OCI-LY1 (cell line): ENCODE measurements around the gene KRT26.
"Not testable (repeated sequence)": the region's sequence is repeated elsewhere in the genome, so short reads cannot be mapped to it uniquely, and the experiment has no call there.

Source experiments
- H2AFZ ChIP-seq: fragments of 200-600 bp; sonication (generic), shearing (Covaris generic); 2 replicates; pipeline ENCODE4 v1.6.0; 2014; ENCODE audit warnings: antibody characterized with exemption, mild to moderate bottlenecking, low read length
- H3F3A ChIP-seq: fragments of 200-600 bp; sonication (generic), shearing (Covaris generic); 2 replicates; pipeline ENCODE4 v1.6.0; 2014; ENCODE audit warnings: mild to moderate bottlenecking, antibody characterized with exemption, low read length, moderate library complexity; ENCODE audit not compliant: insufficient read depth
- H3K27ac ChIP-seq: fragments of 200-600 bp; sonication (generic); 2 replicates; pipeline ENCODE4 v1.5.1; 2014; ENCODE audit warnings: low read length, mixed run types, mild to moderate bottlenecking, low read depth; ENCODE audit not compliant: poor library complexity, severe bottlenecking
- H3K27me3 ChIP-seq: fragments of 200-600 bp; sonication (generic); 2 replicates; pipeline ENCODE4 v1.6.0; 2014; ENCODE audit warnings: antibody characterized with exemption, mild to moderate bottlenecking, low read length, moderate library complexity; ENCODE audit not compliant: insufficient read depth
- H3K36me3 ChIP-seq: fragments of 200-600 bp; sonication (generic); 2 replicates; pipeline ENCODE4 v1.6.1; 2014; ENCODE audit warnings: mild to moderate bottlenecking, antibody characterized with exemption, low read length, moderate library complexity, mixed read lengths; ENCODE audit not compliant: insufficient read depth
- H3K4me1 ChIP-seq: fragments of 200-600 bp; sonication (generic); 2 replicates; pipeline ENCODE4 v1.5.1; 2014; ENCODE audit warnings: mild to moderate bottlenecking, low read length, moderate library complexity; ENCODE audit not compliant: insufficient read depth, severe bottlenecking
- H3K4me2 ChIP-seq: fragments of 200-600 bp; sonication (generic), shearing (Covaris generic); 2 replicates; pipeline ENCODE4 v1.6.1; 2014; ENCODE audit warnings: low read length
- H3K4me3 ChIP-seq: fragments of 200-600 bp; sonication (generic); 2 replicates; pipeline ENCODE4 v1.5.1; 2014; ENCODE audit warnings: low read length, low read depth, mild to moderate bottlenecking, mixed read lengths; ENCODE audit not compliant: poor library complexity, severe bottlenecking
- H3K79me2 ChIP-seq: fragments of 200-600 bp; shearing (Covaris generic); 2 replicates; pipeline ENCODE4 v1.6.1; 2016; ENCODE audit warnings: mixed run types, low read length, mixed read lengths; ENCODE audit not compliant: insufficient read depth
- H3K9ac ChIP-seq: fragments of 200-600 bp; sonication (generic), shearing (Covaris generic); 2 replicates; pipeline ENCODE4 v1.6.1; 2014; ENCODE audit warnings: mild to moderate bottlenecking, low read length, mixed read lengths
- H3K9me2 ChIP-seq: fragments of 200-600 bp; sonication (generic), shearing (Covaris generic); 2 replicates; pipeline ENCODE4 v1.6.1; 2014; ENCODE audit warnings: low read depth, mild to moderate bottlenecking, low read length, mixed read lengths
- H3K9me3 ChIP-seq: fragments of 200-600 bp; shearing (Covaris generic); 2 replicates; pipeline ENCODE4 v1.6.1; 2014; ENCODE audit warnings: low read length, mixed read lengths
- H4K20me1 ChIP-seq: fragments of 200-600 bp; sonication (generic), shearing (Covaris generic); 2 replicates; pipeline ENCODE4 v1.6.0; 2016; ENCODE audit warnings: mild to moderate bottlenecking, low read length; ENCODE audit not compliant: insufficient read depth
- EZH2 ChIP-seq: fragments of 200-600 bp; sonication (generic), shearing (Covaris generic); IDR thresholded peaks from 2 replicates; pipeline ENCODE4 v1.8.0; 2017; ENCODE audit warnings: borderline replicate concordance, mixed run types, mild to moderate bottlenecking, antibody characterized with exemption, low read length, moderate library complexity, mixed read lengths
- TF ChIP-seq, protein P1 (sequence below): fragments of 200-600 bp; sonication (generic), shearing (Covaris generic); IDR thresholded peaks from 2 replicates; pipeline ENCODE4 v1.5.1; 2017; ENCODE audit warnings: mild to moderate bottlenecking, antibody characterized with exemption, low read length, moderate library complexity, mixed read lengths

Gene KRT26

GRCh38 chr17:40750391-40750790 is 21.6 kb downstream of the KRT26 start:
- Histone ChIP-seq H3K4me3 (no peak overlapping the region), H4K20me1 (no peaks in the 10 kb centered on the region), H3K4me2 (no peak overlapping the region), H3K79me2 (no peaks in the 10 kb centered on the region), H3K9me2 (no peaks in the 10 kb centered on the region), H3K9me3 (no peaks in the 10 kb centered on the region), H3F3A (no peaks in the 10 kb centered on the region), H3K36me3 (no peaks in the 10 kb centered on the region), H3K9ac (no peak overlapping the region), H3K27ac (no peak overlapping the region), H3K4me1 (no peaks in the 10 kb centered on the region), H3K27me3 (peaks cover 9% of the 10 kb centered on the region), H2AFZ (no peak overlapping the region)
- TF ChIP-seq, protein P1, sequence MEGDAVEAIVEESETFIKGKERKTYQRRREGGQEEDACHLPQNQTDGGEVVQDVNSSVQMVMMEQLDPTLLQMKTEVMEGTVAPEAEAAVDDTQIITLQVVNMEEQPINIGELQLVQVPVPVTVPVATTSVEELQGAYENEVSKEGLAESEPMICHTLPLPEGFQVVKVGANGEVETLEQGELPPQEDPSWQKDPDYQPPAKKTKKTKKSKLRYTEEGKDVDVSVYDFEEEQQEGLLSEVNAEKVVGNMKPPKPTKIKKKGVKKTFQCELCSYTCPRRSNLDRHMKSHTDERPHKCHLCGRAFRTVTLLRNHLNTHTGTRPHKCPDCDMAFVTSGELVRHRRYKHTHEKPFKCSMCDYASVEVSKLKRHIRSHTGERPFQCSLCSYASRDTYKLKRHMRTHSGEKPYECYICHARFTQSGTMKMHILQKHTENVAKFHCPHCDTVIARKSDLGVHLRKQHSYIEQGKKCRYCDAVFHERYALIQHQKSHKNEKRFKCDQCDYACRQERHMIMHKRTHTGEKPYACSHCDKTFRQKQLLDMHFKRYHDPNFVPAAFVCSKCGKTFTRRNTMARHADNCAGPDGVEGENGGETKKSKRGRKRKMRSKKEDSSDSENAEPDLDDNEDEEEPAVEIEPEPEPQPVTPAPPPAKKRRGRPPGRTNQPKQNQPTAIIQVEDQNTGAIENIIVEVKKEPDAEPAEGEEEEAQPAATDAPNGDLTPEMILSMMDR, result no peak
- TF ChIP-seq EZH2, result no peak

DNA sequence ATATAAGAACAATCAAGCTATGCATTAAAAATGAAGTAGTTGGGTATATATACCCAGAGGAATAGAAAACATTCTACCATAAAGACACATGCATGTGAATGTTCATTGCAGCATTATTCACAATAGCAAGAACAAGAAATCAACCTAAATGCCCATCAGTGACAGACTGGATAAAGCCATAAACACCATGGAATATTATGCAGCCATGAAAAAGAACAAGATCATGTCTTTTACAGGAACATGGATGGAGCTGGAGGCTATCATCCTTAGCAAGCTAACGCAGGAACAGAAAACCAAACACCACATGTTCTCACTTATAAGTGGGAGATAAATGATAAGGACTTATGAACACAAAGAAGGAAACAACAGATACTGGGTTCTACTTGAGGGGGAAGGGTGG is 23.3 kb downstream of the KRT26 start:
- H3K27ac ChIP-seq, H3K27me3 ChIP-seq, H3F3A ChIP-seq, H3K4me2 ChIP-seq, H3K9ac ChIP-seq, H3K36me3 ChIP-seq, H3K4me1 ChIP-seq, H4K20me1 ChIP-seq, H2AFZ ChIP-seq, H3K79me2 ChIP-seq, H3K9me2 ChIP-seq, H3K4me3 ChIP-seq, H3K9me3 ChIP-seq: not testable (repeated sequence)

DNA sequence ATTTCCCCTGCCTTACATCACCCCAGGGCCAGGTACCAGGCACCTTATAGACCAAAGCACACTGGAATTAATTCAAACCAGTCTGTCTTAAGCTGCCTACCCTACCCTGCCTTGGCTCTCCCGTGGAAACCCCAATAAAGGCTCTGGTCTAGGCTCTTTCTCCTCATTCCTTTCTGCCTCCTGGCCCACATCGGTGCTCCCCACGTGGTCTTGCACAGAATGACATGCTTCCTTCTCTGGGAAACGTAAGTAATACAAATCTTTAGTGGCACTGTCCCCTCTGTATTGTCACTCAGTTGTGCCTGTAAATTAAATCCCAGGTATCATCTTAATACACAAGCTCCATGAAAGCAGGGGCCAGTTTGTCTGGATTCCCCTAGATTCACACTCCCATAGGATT is 33.4 kb downstream of the KRT26 start:
- Histone ChIP-seq H3K27me3 (no peaks in the 10 kb centered on the region; the same call in 1 of the 2 replicates), H3K9ac (no peak overlapping the region), H3K9me2 (no peaks in the 10 kb centered on the region), H2AFZ (no peak overlapping the region), H3K36me3 (no peaks in the 10 kb centered on the region; the same call in 1 of the 2 replicates), H4K20me1 (no peaks in the 10 kb centered on the region), H3K4me1 (no peaks in the 10 kb centered on the region), H3K27ac (no peak overlapping the region), H3K79me2 (no peaks in the 10 kb centered on the region), H3F3A (no peaks in the 10 kb centered on the region), H3K4me3 (no peak overlapping the region), H3K4me2 (no peak overlapping the region), H3K9me3 (no peaks in the 10 kb centered on the region)
- TF ChIP-seq, protein P1, result no peak
- TF ChIP-seq EZH2, result no peak

- Histone ChIP-seq H3K9me2 (no peaks in the 10 kb centered on the region), H3K9ac (no peak overlapping the region), H3K36me3 (no peaks in the 10 kb centered on the region), H3F3A (no peaks in the 10 kb centered on the region), H3K79me2 (no peaks in the 10 kb centered on the region), H3K4me2 (no peak overlapping the region), H4K20me1 (no peaks in the 10 kb centered on the region), H3K27me3 (no peaks in the 10 kb centered on the region), H3K9me3 (no peaks in the 10 kb centered on the region), H3K4me1 (no peaks in the 10 kb centered on the region), H3K4me3 (no peak overlapping the region), H3K27ac (no peak overlapping the region), H2AFZ (no peak overlapping the region)
- TF ChIP-seq, protein P1, result no peak
- no peak for TF ChIP-seq EZH2
Measured at GRCh38 chr17:40735016-40735415, 37.0 kb downstream of the KRT26 start.
